HepG2 (cell line): ENCODE measurements around the gene TNC. TPM values are rescaled to one million over a fixed set of nuclear protein-coding genes. Genes with fewer than 3 reads are reported as not detected.

ENCODE experiments used
- ATAC-seq: fragments of 200-7000 bp; cut with Tn5 transposase; 3 replicates; pipeline ENCODE4 v1.9.1; 2020; ENCODE audit warnings: mild to moderate bottlenecking, moderate library complexity
- BruUV-seq: library from RNA; stranded (reverse); fragments of 400-500 nt; replicated peaks from 2 replicates; lab custom pipeline; 2021; lab: Mats Ljungman, UMichigan
- CTCF ChIA-PET: fragments of 300-600 bp; formaldehyde crosslinking; extraction: SDS; loops from one replicate; lab custom pipeline; 2021; ENCODE audit warnings: low total read pairs, inconsistent platforms, low intra/inter-chr PET ratio; lab: Yijun Ruan, JAX
- POLR2A ChIA-PET: fragments of 350-600 bp; sonication (Branson Sonifier 250); formaldehyde crosslinking; loops from one replicate; lab custom pipeline; 2020; ENCODE audit warnings: antibody characterized with exemption, inconsistent platforms; lab: Yijun Ruan, JAX
- DNase-seq: peaks from one replicate; pipeline ENCODE4 v3.0.0-alpha.2; 2015; ENCODE audit warnings: low spot score
- FAIRE-seq: peaks from 3 replicates; lab custom pipeline; 2011; peaks lifted over from hg19 to GRCh38; lab: Jason Lieb, UNC
- H2AFZ ChIP-seq: one replicate; pipeline ENCODE4 v1.6.1; 2011; ENCODE audit warnings: low read length, inconsistent platforms
- H3K27ac ChIP-seq: fragments of 300-600 bp; 3 replicates; pipeline ENCODE4 v1.8.0; 2011; ENCODE audit warnings: mixed run types, mild to moderate bottlenecking, mixed read lengths, low read length, inconsistent platforms; ENCODE audit not compliant: insufficient read depth; ENCODE audit errors: extremely low read length
- H3K27me3 ChIP-seq, 2 experiments: fragments of 200-600 bp in 1 of 2; 2 replicates in 1 of 2; 3 replicates in 1 of 2; pipeline versions ENCODE4 v1.6.0 to v1.8.0; 2011; ENCODE audit warnings: low read length in 2 of 2, mild to moderate bottlenecking in 2 of 2, moderate library complexity in 2 of 2, inconsistent platforms in 1 of 2; ENCODE audit not compliant: insufficient read depth in 2 of 2, control insufficient read depth in 1 of 2
- H3K36me3 ChIP-seq, 2 experiments: fragments of 200-600 bp in 1 of 2; replicated peaks in 1 of 2; 2 replicates in 1 of 2; 3 replicates in 1 of 2; pipeline versions ENCODE4 v1.5.1 to v1.8.0; 2011; ENCODE audit warnings: low read length in 2 of 2, inconsistent platforms in 1 of 2; ENCODE audit not compliant: insufficient read depth in 2 of 2, control insufficient read depth in 1 of 2
- H3K4me1 ChIP-seq: 2 replicates; pipeline ENCODE4 v1.5.1; 2012; ENCODE audit warnings: low read length, inconsistent platforms; ENCODE audit not compliant: insufficient read depth
- H3K4me2 ChIP-seq: 2 replicates; pipeline ENCODE4 v1.6.0; 2011; ENCODE audit warnings: low read depth, low read length, inconsistent platforms
- H3K4me3 ChIP-seq, 3 experiments: fragments of 200-600 bp in 1 of 3; sonication (generic), shearing (Covaris generic) in 1 of 3; replicated peaks in 1 of 3; 2 replicates each; pipeline ENCODE4 v1.5.1; 2011 to 2016; ENCODE audit warnings: low read length in 3 of 3, inconsistent platforms in 2 of 3, low read depth in 2 of 3, mild to moderate bottlenecking in 2 of 3, control low read depth in 1 of 3, mixed read lengths in 1 of 3; ENCODE audit not compliant: insufficient read depth in 1 of 3
- H3K79me2 ChIP-seq: one replicate; pipeline ENCODE4 v1.6.1; 2011; ENCODE audit warnings: low read length, inconsistent platforms; ENCODE audit not compliant: insufficient read depth
- H3K9ac ChIP-seq: 2 replicates; pipeline ENCODE4 v1.6.0; 2011; ENCODE audit warnings: mild to moderate bottlenecking, low read depth, low read length, inconsistent platforms; ENCODE audit not compliant: insufficient read depth
- H3K9me3 ChIP-seq: 2 replicates; pipeline ENCODE4 v1.5.1; 2012; ENCODE audit warnings: mild to moderate bottlenecking, low read length
- H4K20me1 ChIP-seq: 2 replicates; pipeline ENCODE4 v1.6.0; 2011; ENCODE audit warnings: inconsistent platforms, mild to moderate bottlenecking, low read length, moderate library complexity; ENCODE audit not compliant: insufficient read depth
- AFF4 ChIP-seq: sonication (generic); formaldehyde crosslinking; IDR thresholded peaks from 2 replicates; pipeline ENCODE4 v1.4.0; 2020; ENCODE audit warnings: missing genetic modification reagents
- ZNF883 ChIP-seq: sonication (generic); formaldehyde crosslinking; IDR thresholded peaks from 2 replicates; pipeline ENCODE4 v1.5.1; 2020; ENCODE audit warnings: mild to moderate bottlenecking, missing genetic modification reagents; ENCODE audit errors: not compliant biosample characterization
- WGBS: methylation state at CpG from one replicate; pipeline ENCODE4 v1.1.6; 2017; ENCODE audit warnings: low lambda C conversion rate; 5-methylcytosine and 5-hydroxymethylcytosine counted together
- in situ Hi-C: cut with HindIII; loops from 2 replicates; pipeline ENCODE4 v1.10.0; 2017; ENCODE audit warnings: low pct_unique_long_range_greater_than_20kb; ENCODE audit not compliant: extremely low pct_ligation_motif_present
- intact Hi-C: fragments of 100-400 bp; cut with micrococcal nuclease; formaldehyde crosslinking; loops from one replicate; pipeline ENCODE4 v1.10.0; 2022; ENCODE audit not compliant: unreplicated experiment
- polyA plus RNA-seq, 8 experiments: library from polyadenylated mRNA; depleted of rRNA in 3 of 8; stranded (reverse) in 7 of 8; unstranded in 1 of 8; fragments of >200 nt; fragmentation: Illumina TruSeq in 4 of 8; extraction: Trizol in 4 of 8; gene quantifications; 2 replicates each; pipeline versions ENCODE4 v1.2.1 to v1.2.3, GENCODE V29; 2011 to 2016; ENCODE audit warnings: low read depth in 4 of 8, missing spikeins in 1 of 8, mixed read lengths in 1 of 8; ENCODE audit not compliant: insufficient read depth in 1 of 8
- total RNA-seq, 5 experiments: library from RNA; depleted of rRNA; stranded (reverse); fragments of >200 nt; fragmentation: Illumina TruSeq; extraction: Trizol; gene quantifications; 2 replicates each; pipeline ENCODE4 v1.2.3, GENCODE V29; 2016; ENCODE audit warnings: low read depth in 1 of 5

TNC gene
- total and polyA plus RNA-seq, 2 of the 13 experiments (the other 11 are each of a cell fraction or from before 2014, with no cell fraction given) = not detected

- CTCF ChIA-PET = no interaction called here
- no peak for FAIRE-seq
- TF ChIP-seq AFF4 (CRISPR knock-in tag) = no peak
- no peak for TF ChIP-seq ZNF883 (CRISPR knock-in tag)
- Histone ChIP-seq H3K27ac (no peak overlapping the region), H2AFZ (no peak overlapping the region), H3K9ac (no peak overlapping the region), H3K36me3 (no peaks in the 10 kb centered on the region), H3K4me2 (no peak overlapping the region), H3K79me2 (no peaks in the 10 kb centered on the region), H3K4me3 (no peak overlapping the region), H3K27me3 (peaks cover 0 to 9% of the 10 kb centered on the region in 2 experiments; a peak in 1 of 5 replicates), H3K9me3 (no peaks in the 10 kb centered on the region), H4K20me1 (no peaks in the 10 kb centered on the region), H3K4me1 (no peaks in the 10 kb centered on the region)
- POLR2A ChIA-PET = no interaction called here
- 13% methylated on average over 4 of the region's 4 CpGs for WGBS
- no TSS peak for BruUV-seq
- intact Hi-C loops (no loop called here), in situ Hi-C loops (no loop called here)
- no peak for ATAC-seq
- DNase-seq = no peak
These were observed 128.2 kb downstream of the TNC start for GRCh38 chr9:114989600-114990410.
